Astrocyte of the spinal cord (primary cell): ENCODE measurements around the gene MTMR3.
A peak's percentile ranks its signal among the peaks of the same experiment; 100 is the strongest.

ENCODE experiments used
- DNase-seq: peaks from one replicate; pipeline ENCODE4 v3.0.0; 2011; ENCODE audit warnings: low read depth, low spot score
- H3K4me3 ChIP-seq: 2 replicates; pipeline ENCODE4 v1.5.1; 2011; ENCODE audit warnings: low read depth, mild to moderate bottlenecking, low read length, moderate library complexity
- in situ Hi-C: cut with HindIII; loops from 2 replicates; pipeline ENCODE4 v1.10.0; 2017; ENCODE audit warnings: low sequenced_read_pairs
- TF ChIP-seq, protein P1 (sequence below): IDR thresholded peaks from 2 replicates; pipeline ENCODE4 v1.5.1; 2012; ENCODE audit warnings: low read depth, mild to moderate bottlenecking, low read length, inconsistent platforms

Gene MTMR3

DNA sequence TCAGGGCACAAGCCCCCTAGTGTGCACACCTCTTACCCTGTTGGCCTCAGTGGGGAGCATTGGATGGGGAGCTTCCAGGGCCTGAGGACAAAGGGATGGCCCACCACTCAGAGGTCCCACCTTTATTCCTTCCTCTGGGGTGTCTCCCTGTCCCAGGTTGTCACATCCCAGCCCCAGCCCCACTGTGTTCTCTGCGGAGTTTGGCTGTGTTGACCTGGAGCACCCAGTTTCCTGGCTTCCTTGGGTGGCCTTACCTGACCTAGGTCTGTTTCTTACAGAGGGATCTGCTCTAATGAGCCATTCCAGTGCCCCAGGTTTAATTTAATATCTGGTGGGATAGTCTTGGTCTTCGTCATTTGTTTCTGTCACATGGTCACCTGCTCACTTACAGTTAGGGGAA, 158.5 kb downstream of the MTMR3 start:
- no peak for DNase-seq
- no peak overlapping the region for H3K4me3 ChIP-seq
- in situ Hi-C loops = no loop called here
- TF ChIP-seq, protein P1, sequence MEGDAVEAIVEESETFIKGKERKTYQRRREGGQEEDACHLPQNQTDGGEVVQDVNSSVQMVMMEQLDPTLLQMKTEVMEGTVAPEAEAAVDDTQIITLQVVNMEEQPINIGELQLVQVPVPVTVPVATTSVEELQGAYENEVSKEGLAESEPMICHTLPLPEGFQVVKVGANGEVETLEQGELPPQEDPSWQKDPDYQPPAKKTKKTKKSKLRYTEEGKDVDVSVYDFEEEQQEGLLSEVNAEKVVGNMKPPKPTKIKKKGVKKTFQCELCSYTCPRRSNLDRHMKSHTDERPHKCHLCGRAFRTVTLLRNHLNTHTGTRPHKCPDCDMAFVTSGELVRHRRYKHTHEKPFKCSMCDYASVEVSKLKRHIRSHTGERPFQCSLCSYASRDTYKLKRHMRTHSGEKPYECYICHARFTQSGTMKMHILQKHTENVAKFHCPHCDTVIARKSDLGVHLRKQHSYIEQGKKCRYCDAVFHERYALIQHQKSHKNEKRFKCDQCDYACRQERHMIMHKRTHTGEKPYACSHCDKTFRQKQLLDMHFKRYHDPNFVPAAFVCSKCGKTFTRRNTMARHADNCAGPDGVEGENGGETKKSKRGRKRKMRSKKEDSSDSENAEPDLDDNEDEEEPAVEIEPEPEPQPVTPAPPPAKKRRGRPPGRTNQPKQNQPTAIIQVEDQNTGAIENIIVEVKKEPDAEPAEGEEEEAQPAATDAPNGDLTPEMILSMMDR = no peak

- no peak overlapping the region for H3K4me3 ChIP-seq
- no peak for DNase-seq
- TF ChIP-seq, protein P1 = no peak
- in situ Hi-C loops = no loop called here
These were observed 158.9 kb downstream of the MTMR3 start for GRCh38 chr22:30041881-30042280.

DNA sequence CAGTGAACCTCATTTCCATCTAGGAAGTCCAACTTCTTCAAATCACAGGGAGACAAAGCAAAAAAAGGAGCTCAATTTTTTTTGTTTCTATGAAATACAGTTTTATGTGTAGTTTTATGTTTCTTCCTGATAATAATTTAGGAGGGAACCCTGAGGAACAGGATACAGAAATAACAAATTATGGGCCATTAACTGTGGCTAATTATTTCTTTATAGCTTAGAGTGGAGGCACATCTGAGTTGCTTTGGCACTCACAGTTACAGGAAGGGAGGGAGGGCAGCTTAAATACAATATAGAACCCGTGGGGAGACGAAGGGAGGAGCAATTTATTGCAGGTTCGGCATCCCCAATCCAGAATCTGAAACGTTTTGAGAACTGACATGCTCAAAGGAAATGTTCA, 160.2 kb downstream of the MTMR3 start:
- in situ Hi-C loops = no loop called here
- DNase-seq = no peak
- no peak overlapping the region for H3K4me3 ChIP-seq
- TF ChIP-seq, protein P1 = no peak

- H3K4me3 ChIP-seq = no peak overlapping the region
- peak; percentile 93 for DNase-seq
- TF ChIP-seq, protein P1 = no peak
- in situ Hi-C loops = no loop called here
These were observed 161.4 kb downstream of the MTMR3 start for GRCh38 chr22:30044369-30044768.

DNA sequence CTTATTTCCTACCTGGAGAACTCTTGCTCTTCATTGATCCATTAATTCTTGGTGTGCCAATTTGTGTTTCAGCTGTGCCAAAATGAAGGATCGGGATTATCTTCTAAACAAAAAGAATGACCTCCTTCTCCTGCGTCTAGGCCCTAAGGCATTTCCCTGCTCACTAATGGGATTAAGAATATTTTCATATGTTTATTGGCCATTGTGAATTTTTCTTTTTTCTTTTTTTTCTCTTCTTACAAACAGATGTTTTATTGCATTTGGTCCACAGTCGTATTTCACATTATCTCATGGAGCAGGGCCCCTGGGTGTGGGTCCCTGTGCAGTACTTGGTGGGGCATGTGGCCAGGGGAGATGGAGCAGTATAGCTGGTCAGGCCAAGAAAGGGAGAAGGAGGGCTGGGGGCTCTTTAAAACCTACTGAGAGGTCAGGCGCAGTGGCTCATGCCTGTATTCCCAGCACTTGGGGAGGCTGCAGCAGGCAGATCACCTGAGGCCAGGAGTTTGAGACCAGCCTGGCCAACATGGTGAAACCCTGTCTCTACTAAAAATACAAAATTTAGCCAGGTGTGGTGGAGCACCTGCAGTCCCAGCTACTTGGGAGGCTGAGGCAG, 162.0 kb downstream of the MTMR3 start:
- H3K4me3 ChIP-seq = no peak overlapping the region
- in situ Hi-C loops = no loop called here
- TF ChIP-seq, protein P1 = no peak
- DNase-seq = no peak

- in situ Hi-C loops = no loop called here
- DNase-seq = no peak
- no peak overlapping the region for H3K4me3 ChIP-seq
- TF ChIP-seq, protein P1 = no peak
These were observed 162.5 kb downstream of the MTMR3 start for GRCh38 chr22:30045494-30045887.
